Activated CD4-positive, alpha-beta T cell treated with anti-CD3 and anti-CD28 coated beads, Interleukin-2, amount 50 U/mL, for 24 hours (primary cell): Measurements from ENCODE around the gene AP4B1.
"Not testable (repeated sequence)": the region's sequence is repeated elsewhere in the genome, so short reads cannot be mapped to it uniquely, and the experiment has no call there.

ENCODE experiments used
- DNase-seq, 2 donors: peaks; one replicate each; pipeline ENCODE4 v3.0.0-alpha.2; 2020; ENCODE audit warnings: low read depth in 1 of 2, low spot score in 1 of 2

Gene AP4B1

GRCh38 chr1:113858982-113859381, 45.6 kb downstream of the AP4B1 start:
- DNase-seq = no peak

GRCh38 chr1:113858418-113858817, 46.2 kb downstream of the AP4B1 start:
- DNase-seq = no peak

GRCh38 chr1:113857776-113858175, 46.8 kb downstream of the AP4B1 start:
- DNase-seq = no peak

- no peak for DNase-seq
These were observed 48.2 kb downstream of the AP4B1 start for GRCh38 chr1:113856401-113856790.

GRCh38 chr1:113855630-113856400, 48.8 kb downstream of the AP4B1 start:
- DNase-seq = no peak

GRCh38 chr1:113854234-113854633, 50.4 kb downstream of the AP4B1 start:
- no peak for DNase-seq

GRCh38 chr1:113852694-113853093, 51.9 kb downstream of the AP4B1 start:
- not testable (repeated sequence) for DNase-seq

GRCh38 chr1:113850127-113850796, 54.3 kb downstream of the AP4B1 start:
- DNase-seq = no peak

GRCh38 chr1:113849072-113849471, 55.5 kb downstream of the AP4B1 start:
- no peak for DNase-seq

- DNase-seq = no peak
These were observed 58.1 kb downstream of the AP4B1 start for GRCh38 chr1:113846391-113847035.
